ENCODE results near the gene FBXL3. TPM values are rescaled to one million over a fixed set of nuclear protein-coding genes. Genes with fewer than 3 reads are reported as not detected.

The FBXL3 gene
- total RNA-seq, 1 experiment from 2014 or later, result 9.9 TPM

GRCh38 chr13:77042566-77043177 lies 15.7 kb upstream of the FBXL3 start (continued):
- no peak for TF ChIP-seq ARID4B (CRISPR knock-in tag; IDR thresholded peaks at IDR 0.05; ENCODE audit: borderline replicate concordance)
- no peak for TF ChIP-seq NR3C1 (CRISPR knock-in tag; conservative IDR thresholded peaks at IDR 0.05; ENCODE audit: low read depth)
- TF ChIP-seq NR1H2 (CRISPR knock-in tag; IDR thresholded peaks at IDR 0.05), result no peak
- no peak for TF ChIP-seq E2F5 (CRISPR knock-in tag; IDR thresholded peaks at IDR 0.05)
- no peak for TF ChIP-seq ELF4 (CRISPR knock-in tag; IDR thresholded peaks at IDR 0.05; ENCODE audit: low read depth)

GRCh38 chr13:77040835-77041234 lies 13.9 kb upstream of the FBXL3 start:
- no peaks in the 10 kb centered on the region for H3K27me3 Mint-ChIP-seq (ENCODE audit: low read depth)
- no peaks in the 10 kb centered on the region for H3K4me1 Mint-ChIP-seq
- DNase-seq (ENCODE audit: low spot score) (no peak), ATAC-seq (no peak)
- TF ChIP-seq ATF2 (CRISPR knock-in tag; IDR thresholded peaks at IDR 0.05; ENCODE audit: borderline replicate concordance, low read depth), result no peak
- no peak for TF ChIP-seq MYBL2 (CRISPR knock-in tag; IDR thresholded peaks at IDR 0.05)
- no peak for TF ChIP-seq NFATC4 (CRISPR knock-in tag; IDR thresholded peaks at IDR 0.05)
- no peak for TF ChIP-seq E2F1 (CRISPR knock-in tag; IDR thresholded peaks at IDR 0.05)
- no peak for TF ChIP-seq TCF7 (CRISPR knock-in tag; IDR thresholded peaks at IDR 0.05; ENCODE audit: low read depth)
- no peak for TF ChIP-seq ZNF219 (CRISPR knock-in tag; IDR thresholded peaks at IDR 0.05; ENCODE audit: borderline replicate concordance)
- TF ChIP-seq CREB1 (CRISPR knock-in tag; IDR thresholded peaks at IDR 0.05), result no peak
- no peak overlapping the region for H3K27ac Mint-ChIP-seq
- H3K4me3 Mint-ChIP-seq, result no peak overlapping the region
- H3K9me3 Mint-ChIP-seq, result peaks cover 6% of the 10 kb centered on the region
- H3K36me3 Mint-ChIP-seq, result no peaks in the 10 kb centered on the region
- ChIA-PET POLR2A (no interaction called here), CTCF (no interaction called here)

- Mint-ChIP-seq H3K27me3 (ENCODE audit: low read depth) (no peaks in the 10 kb centered on the region), H3K4me3 (no peak overlapping the region), H3K9me3 (peaks cover 6% of the 10 kb centered on the region), H3K4me1 (no peaks in the 10 kb centered on the region), H3K27ac (no peak overlapping the region), H3K36me3 (no peaks in the 10 kb centered on the region)
- ChIA-PET CTCF (no interaction called here), POLR2A (no interaction called here)
- no peak for DNase-seq (ENCODE audit: low spot score)
- ATAC-seq, result no peak
- TF ChIP-seq CTCF (IDR thresholded peaks at IDR 0.05) (no peak), NR1H2 (CRISPR knock-in tag; IDR thresholded peaks at IDR 0.05) (no peak), NFE2L1 (CRISPR knock-in tag; IDR thresholded peaks at IDR 0.05) (no peak), SOX15 (CRISPR knock-in tag; IDR thresholded peaks at IDR 0.05) (no peak), CBFB (CRISPR knock-in tag; IDR thresholded peaks at IDR 0.05; ENCODE audit: low read depth) (no peak), PRDM15 (CRISPR knock-in tag; IDR thresholded peaks at IDR 0.05) (no peak), ATF3 (CRISPR knock-in tag; conservative IDR thresholded peaks at IDR 0.05) (no peak)
Measured at GRCh38 chr13:77040076-77040475, 13.1 kb upstream of the FBXL3 start.
